ENCODE data around the gene VAC14.

Gene VAC14

DNA sequence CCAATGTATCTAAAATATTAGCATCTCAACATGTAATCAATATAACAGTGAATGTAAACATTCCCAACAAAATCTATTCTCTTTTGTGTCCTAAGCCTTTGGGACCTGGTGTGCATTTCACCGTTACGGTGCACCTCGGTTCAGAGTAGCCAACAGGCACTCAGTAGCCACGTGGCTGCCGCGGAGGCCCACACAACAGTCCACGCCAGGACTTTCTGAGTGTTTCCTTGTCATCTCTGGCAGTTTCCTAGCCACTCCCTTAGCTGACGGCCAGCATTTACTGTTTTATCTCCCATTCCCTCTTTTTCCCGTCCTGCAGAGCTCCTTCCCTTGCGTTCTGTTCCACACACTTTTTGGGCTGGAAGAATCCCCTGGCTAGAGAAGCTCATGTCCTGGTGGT is 36.3 kb downstream of the VAC14 start:
- DNase-seq (ENCODE audit: low spot score), result no peak

DNA sequence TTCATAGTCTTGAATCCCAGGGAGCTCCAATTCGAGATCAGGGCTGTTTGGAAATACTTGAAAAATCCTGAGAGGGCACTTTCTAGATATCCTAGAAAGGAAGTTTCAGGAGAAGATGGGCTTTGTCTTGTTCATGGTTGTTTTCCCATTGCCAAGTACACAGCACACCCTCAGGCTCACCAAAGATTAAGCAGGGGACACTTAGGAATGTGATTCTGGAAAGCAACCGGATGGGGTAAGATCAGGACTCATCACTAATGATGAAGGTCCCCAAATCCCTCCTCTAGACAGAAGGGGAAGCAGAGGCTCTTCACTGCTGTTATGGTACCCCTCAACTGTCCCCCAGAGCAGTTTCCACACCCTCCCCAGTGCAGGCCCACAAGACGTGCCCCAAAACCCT is 40.7 kb downstream of the VAC14 start:
- no peak for DNase-seq (ENCODE audit: low spot score)

DNA sequence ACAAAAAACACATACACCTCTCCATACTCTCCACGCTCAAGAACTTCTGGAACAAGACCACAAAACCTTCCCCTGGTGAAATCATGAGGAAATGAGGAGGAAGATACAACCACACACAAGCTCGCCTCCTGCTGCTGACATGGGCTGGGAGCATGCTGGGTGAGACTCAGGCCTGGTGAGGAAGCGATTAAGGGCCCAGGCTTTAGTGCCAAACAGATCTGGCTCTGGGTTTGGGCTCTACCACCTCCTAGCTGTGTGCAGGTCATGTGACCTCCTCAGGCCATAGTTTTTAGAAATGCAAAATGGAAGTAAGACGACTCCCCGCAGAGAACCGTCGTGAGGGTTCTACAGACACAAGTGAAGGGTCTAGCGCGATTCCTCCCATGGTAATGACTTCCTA is 41.3 kb downstream of the VAC14 start:
- DNase-seq (ENCODE audit: low spot score), result no peak

DNA sequence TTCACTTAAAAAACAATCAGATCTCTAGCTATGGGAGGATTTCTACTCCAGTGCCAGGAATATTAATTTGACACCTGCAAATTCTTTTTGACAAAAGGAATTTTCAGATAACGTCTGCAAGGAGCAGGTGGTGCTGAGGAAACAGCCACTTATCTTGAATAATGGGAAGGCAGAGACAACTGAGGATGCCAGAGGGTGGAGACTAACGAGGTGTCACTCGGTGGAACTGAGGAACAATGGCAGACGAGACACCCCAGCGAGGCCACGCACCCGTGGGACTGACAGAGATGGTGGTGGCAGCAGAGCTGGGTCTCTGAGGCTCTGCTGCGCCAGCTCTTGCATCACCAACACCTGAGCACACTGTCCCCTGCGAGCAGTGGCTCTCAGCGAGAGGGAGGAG is 42.2 kb downstream of the VAC14 start:
- DNase-seq (ENCODE audit: low spot score), result no peak

DNA sequence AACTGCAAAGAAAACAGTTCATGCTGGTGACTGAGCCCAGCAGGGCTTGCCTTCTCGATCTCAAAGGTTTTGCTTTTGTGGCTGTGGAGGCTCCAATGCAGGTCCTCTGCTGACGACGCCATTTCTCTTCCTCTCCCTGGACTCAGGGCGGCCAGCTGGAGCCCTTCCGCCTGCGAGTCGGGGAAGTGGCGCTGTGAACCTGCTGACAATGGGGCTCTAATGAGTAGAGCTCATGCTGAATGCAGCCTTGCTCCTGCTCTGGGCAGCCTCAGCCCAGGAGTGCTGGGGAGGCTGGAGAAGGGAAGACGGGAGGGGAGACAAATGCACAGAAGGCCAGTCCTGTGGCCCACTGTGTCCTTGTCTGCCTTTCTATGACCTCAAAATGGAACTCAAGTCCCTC is 43.8 kb downstream of the VAC14 start:
- DNase-seq (ENCODE audit: low spot score), result no peak

DNA sequence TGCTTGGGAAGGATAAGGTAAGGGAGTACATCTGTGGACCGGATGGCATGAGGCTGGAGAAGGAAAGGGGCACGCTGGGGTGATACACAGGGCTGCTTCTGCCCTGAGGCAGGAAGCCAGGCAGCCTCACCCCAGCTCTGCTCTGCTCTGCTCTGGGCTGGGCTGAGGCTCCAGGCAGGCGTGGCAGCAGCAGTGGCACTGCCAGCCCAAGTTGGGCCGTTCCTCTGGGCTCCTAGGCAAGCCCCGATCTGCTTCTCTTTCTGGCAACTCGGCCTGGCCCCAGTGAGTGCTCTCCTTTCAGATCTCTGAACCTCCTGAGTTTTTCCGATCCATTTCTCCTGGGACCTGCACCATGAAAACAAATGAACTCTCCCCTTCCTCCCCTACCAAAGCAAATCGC is 44.9 kb downstream of the VAC14 start:
- no peak for DNase-seq (ENCODE audit: low spot score)

DNA sequence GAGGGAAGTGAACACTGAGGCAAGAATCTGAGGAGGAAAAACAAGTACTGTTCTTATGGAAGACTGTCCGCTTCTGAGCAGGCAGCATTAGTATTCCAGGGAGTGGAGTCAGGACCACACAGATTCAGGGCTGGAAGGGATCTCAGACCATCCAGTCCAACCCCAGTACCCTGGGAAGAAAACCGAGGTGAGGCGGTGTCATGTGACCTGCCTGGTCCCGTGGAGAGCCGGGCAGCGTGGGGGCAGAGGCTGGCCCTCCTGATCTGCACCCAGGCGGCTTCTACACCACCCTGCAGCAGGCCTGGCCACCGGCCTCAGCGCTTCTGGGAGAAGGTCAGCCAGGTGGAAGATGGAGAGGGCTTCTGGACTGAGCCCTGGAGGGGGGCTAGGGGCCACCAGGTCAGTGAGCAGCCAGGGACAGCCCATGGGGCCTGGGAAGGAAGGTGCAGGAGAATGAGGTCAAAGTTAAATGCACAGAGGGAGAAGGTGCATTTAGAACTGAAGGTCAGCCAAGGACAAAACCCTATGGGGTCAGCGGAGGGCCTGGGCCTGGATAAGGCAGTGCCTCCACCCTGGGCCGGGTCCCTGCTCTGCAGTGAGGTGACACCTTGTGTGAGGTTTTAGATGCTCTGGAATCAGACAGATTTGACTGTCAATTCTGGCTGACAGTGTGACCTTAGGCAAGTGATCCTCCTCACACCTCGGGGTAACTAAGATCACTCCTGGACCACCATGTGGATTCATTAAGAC is 45.9 kb downstream of the VAC14 start:
- DNase-seq (ENCODE audit: low spot score), result no peak

DNA sequence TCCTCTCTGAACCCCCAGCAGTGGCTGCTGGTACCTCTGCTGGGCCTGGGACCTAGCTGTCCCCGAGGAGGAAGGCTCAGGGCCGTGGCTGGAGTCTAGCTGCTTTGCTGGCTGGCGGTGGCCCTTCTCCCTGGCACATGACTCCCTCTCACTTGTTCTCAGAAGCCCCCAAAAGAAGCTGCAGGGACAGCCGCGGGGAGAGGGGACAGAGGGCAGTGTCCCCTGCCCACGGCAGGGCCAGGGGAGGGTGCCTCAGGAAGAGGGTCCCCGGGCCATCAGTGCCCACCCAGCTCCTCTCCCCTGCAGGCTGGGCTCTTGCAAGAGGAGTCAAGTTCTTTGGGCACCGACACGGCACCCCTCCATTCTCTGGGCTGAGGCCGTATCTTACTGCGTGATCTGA is 46.6 kb downstream of the VAC14 start:
- no peak for DNase-seq (ENCODE audit: low spot score)

DNA sequence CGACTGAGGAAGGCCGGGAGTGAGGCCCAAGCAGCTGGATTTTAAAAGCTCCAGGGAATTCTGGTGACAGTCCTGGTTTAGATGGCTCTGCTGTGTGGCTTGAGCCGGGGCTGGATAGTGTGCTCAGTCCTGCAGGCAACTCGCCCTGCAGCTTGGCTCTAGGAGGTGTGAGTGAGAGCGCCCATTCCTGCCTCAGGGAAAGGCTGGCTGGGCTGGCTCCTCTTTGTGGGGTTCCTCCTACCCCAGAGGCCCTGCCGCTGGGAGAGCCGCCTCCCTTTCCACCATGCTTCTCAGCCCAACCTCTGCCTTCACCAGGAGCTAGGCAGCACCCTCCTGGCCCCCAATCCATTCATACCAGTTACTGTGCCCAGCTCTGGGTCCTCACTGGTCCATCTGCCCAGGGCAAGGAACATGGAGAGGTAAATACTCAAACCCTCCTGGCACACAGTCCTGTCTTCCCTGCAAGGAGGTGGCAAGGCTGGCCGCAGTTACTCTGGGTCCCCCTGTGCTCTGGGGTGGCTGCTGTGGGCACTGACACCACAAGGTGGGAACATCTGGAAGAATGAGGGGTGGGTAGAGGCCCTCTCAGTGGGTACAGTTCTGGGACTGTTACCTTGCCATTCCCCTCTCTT is 47.1 kb downstream of the VAC14 start:
- no peak for DNase-seq (ENCODE audit: low spot score)

DNA sequence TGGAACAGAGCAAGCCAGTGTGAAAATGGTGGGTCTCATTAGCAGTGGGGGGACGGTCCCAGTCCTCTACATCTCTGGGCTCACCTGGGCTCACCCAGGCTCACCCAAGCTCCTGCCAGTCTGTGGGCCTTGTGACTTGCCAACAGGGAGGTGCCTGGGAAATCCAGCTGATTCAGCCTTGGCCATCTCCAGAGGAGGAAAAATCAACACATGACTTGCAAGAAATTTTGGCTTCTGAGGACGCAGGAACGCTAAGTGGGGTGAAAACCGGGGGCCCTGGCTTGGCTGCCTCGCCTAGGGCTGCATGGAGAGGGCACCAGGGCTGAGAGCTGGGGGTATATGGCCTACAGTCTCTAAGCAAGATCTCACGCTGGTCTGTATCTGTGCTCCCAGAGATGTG is 47.7 kb downstream of the VAC14 start:
- DNase-seq (ENCODE audit: low spot score), result no peak

DNA sequence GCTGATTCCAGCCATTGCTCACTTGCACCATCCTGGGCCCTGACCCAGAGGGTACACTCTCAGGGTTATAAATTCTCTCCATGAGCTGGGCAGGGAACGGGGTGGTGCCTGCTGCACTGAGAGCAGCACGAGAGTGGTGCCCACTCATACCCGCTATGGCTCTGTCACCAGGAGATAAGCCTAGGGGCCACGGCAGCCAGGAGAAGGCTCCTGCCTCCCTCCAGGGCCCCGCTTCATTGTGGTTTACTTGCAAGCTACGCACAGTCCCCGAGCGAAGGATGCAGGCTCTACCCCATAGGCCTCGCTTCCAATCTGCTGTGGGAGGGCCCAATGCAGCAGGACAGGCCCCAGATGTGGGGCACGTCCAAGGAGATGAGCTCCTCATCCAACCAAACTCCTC is 48.5 kb downstream of the VAC14 start:
- no peak for DNase-seq (ENCODE audit: low spot score)

DNA sequence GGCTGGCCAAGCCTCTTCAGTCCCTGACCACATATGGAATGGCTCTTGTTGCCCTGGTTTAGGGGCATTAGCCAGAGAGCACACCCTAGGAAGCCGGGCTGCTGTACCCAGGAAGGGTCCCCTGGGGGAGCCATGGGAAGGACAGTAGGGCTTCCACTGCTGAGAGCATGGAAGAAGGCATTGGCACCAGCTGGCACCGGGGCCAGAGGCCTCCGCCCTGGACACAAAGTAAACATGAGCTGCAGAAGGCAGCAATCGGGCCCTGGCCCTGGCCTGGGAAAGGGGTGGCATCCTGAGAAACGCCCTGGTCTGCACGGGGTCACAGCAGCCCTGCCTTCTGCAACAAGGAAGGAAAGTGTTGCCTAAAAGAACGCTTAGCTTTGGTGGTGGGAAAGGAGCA is 49.4 kb downstream of the VAC14 start:
- no peak for DNase-seq (ENCODE audit: low spot score)

DNA sequence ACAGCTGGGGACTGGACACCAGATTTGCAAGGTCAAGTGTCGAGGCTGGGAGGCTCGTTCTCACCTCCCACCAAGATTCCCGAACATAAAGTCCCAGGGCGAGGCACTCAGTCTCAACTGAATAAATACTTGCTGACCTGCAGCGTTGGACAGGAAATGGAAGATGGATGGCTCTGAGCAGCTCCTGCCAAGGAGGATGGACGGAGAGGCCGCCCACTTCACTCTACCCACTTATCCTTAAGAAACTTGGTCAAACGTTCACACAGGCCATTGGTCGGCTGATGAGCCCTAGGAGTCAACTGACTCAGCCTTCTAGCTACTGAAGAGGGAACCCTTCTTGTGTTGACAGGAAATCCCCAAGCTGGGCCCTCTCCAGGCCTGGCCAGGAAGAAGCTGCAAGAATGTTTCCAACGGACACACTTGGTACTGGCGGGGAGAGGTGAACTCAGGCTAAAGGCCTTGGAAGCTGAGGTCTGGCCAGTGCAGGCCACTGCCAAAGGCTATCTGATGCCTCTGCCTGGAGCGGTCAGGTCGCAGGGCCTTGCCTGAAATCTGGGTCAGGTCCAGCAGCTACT is 50.0 kb downstream of the VAC14 start:
- no peak for DNase-seq (ENCODE audit: low spot score)

DNA sequence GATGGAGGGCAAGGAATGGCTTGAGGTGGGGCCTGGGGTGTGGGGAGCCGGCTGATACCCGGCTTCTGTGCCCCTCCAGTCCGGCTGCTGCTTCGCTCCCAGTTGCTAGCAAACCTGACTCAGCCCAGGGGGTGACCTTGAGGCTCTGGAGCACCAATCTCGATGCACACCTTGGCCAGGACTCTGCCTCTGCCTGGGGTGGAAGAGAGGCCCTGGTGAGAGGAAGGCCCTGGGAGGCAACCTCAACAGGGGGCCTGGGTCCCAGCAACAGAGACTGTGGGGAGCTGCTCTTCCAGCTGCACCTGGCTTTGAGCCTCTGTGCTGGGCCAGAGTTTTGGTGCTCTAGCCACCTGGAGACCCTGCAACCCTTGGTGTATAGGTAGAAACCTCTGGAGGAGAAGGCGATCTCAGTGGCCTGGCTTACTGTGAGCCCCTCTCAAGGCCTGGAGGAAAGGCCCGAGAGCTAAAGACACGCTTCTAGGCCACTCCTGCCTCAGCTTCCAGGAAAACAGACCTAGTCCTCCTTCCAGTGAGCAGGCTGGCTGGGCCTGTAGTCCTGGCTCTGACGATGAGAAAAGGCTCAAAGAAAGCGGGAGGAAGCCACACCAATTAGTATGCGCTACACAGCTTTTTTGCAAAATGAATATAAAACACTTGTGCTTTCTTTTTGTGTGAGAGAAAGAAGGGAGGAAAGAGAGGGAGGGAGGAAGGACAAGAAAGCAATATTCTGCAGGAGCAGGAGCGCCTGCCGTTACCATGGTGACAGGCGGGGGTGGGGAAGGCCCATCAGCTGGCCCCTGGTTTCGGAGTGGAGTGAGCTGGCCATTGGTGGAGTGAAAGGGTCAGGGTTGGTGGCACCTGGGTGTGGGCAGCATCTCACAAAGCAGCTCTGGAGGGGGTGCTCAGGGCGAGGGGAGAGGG is 51.0 kb downstream of the VAC14 start:
- DNase-seq (ENCODE audit: low spot score), result no peak

DNA sequence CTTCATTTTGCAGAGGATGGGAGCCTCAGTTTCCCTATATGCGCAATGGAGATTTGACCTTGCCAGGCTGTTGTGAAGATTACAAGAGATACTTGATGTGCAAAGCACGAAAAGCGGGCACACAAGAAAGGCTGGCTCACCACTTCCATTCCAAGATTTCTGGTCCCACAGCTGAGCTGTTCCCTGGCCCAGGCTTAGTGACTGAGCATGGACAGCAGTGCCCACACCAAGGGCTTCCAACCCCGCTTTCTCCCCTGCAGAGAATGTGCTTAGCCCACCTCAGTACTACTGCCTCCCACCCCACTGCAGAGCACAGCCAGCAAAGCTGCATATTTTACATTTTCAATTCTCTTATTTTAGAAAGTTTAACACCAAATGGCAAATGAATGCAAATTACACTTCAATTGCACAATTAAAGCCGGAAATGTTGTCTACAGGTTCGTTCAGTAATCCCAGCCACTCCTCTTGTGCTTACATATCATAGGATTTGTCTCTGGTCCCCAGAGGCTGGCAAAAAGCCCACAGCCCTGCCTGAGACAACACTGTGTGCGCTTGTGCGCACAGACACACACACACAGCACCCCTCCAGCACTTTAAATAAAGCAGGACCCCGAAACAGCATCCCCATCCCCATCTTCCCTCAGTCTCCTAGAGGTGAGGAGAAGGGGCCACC is 51.8 kb downstream of the VAC14 start:
- no peak for DNase-seq (ENCODE audit: low spot score)

DNA sequence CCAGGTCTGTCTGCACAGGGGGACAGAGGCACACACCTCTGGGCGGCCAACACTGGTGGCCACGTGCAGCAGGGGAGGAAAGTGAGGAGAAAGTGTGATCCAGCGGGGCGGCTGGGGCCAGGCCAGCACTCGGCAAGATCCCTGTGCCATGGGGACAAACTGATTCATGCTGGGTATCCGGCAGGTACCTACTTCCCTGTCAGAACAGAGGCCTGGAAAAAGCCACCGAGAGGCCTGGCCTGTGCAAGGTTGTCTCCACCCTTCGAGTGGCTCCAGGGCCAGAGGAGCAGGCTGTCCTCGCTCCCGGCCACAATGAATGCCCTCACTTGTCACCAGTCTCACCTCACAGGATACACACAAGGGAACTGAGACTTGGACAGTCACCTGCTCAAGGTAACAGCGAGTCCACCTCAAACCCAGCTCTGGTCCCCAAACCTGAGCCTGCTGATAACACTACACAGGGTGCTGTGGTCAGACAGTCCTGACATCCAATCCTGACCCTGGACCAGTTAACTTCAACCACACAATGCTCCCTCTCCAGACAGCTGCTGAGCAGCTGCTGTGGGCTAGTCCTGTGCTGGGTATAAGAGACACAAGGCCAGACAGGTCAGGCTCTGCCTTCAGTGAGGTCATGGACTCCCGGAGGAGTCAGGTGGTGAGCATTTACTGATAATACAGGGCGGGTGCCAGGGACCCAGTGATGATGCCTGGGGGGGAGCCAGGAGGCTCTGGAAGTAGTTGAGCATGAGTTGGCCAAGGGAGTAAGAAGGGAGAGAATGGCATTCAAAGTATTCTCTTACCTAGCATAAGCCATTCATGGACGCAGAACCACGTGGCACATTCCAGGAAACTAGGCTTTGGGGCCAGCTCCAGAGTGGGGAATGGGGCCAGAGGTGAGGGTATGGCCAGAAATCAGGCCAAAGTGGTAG is 53.0 kb downstream of the VAC14 start:
- DNase-seq (ENCODE audit: low spot score), result no peak

DNA sequence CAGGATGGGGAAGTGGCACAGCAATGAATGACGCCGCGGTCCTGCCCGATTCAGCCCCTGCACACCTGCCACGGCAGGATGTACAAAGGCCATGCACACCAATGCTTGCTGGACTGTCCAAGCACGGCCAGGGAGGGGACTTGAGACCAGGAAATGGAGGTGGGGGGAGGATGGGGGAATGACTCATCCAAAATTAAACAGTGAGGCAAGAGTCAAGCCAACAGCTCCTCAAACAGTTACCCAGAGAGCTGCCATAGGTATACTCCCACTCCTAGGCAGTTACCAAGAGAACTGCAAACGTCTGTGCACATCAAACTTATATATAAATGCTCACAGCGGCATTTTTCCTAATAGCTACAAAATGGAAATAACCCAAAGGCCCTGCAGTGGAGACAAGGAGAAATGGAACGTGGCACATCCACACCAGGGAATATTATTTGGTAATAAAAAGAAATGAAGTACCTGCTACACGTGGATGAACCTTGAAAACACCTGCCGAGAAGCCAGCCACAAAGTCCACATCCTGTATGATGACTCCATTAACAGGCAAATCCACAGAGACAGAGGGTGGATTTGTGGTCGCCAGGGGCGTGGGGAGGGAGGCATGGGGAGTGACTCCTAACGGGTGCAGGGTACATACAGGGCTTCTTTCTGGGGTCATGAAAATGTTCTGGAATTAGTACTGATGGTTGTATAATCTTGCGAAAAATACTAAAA is 54.1 kb downstream of the VAC14 start:
- peak; percentile 89 for DNase-seq (ENCODE audit: low spot score)

DNA sequence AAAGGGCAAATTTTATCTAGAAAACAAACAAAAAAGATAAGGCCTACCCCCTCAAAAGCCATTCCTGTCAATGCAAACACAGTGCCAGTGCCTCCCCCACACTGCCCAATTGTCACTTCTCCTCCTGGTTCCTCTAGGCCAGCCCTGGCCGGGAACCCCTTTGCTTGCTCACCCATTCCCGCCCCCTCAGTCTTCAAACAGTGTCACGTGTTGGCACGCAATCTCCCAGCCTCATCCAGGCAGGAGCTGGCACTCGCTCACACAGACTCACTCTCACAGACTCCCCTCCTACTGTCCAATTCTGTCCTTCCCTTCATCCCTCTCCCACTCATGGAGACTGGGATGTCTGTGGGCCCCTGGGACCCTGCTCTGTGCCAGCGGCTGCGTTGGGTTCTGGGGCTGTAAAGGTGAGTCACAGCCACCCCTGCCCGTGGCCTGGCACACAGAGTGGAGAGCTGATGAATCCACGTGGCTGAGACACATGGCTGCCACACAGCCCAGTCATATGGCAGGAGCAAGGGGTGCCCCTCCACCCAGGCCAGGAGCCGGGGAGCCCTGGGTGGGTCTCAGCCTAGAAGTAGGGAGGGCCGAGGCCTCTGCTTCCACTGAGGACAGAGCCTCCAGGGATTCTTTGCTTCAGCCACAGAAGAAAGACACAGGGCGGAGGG is 54.8 kb downstream of the VAC14 start:
- DNase-seq (ENCODE audit: low spot score), result no peak

DNA sequence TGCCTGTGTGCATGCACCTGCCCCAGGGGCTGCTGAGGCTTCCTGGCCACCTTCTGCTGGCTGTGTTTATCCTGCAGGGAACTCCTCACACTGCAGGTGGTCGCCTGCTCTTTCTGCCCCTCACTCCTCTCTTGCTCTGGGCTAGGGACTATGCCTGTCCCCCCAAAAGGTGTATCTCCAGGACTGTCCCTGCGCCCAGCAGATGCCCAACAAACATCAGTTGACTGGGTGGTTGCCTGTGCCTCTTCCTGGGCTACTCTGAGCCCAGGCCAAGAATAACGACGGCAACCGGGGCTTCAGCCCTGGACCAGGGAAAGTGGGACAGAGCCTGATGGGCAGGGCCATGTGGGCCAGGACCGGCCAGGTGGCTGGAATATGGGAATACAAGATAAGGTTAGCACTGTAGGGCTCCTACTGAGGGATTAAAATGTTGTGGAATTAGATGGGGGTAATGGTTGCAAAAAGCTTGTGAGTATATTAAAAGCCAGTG is 55.4 kb downstream of the VAC14 start:
- no peak for DNase-seq (ENCODE audit: low spot score)

DNA sequence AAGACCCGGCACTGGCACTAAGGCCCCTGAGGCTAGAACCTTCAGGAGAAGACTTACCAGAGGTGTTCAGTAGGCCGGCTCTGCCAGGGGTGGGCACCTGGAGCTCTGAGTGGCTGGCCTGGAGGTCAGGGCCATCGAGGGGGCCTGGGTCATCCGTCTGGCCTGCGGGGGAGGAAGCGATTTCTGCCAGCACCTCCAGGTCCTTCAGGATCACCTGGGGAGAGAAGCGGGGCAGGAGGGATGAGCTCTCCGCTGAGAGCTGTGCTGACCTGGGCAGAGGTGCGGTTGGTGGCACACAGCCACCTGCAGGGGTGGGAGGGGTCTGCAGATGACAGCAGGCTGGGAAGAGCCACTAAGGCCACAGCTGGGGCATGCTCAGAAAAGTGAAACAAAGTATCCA is 56.6 kb downstream of the VAC14 start:
- no peak for DNase-seq (ENCODE audit: low spot score)

Measured in HuH-7 (cell line).